K562 (cell line): Measurements from ENCODE around the gene CARMIL3. TPM values are rescaled to one million over a fixed set of nuclear protein-coding genes. Genes with fewer than 3 reads are reported as not detected.

Source experiments
- FOXA1 ChIP-seq: fragments of 450-650 bp; IDR thresholded peaks from 2 replicates; pipeline ENCODE4 v1.6.1; 2016; ENCODE audit warnings: mild to moderate bottlenecking, borderline replicate concordance
- FOXP1 ChIP-seq: sonication (generic); formaldehyde crosslinking; IDR thresholded peaks from 2 replicates; pipeline ENCODE4 v1.8.0; 2022; ENCODE audit warnings: mild to moderate bottlenecking, missing genetic modification reagents
- PCBP1 ChIP-seq: fragments of 200-400 bp; formaldehyde crosslinking; IDR thresholded peaks from 2 replicates; pipeline ENCODE4 v1.6.1; 2018; ENCODE audit warnings: mild to moderate bottlenecking, low read depth, low read length; ENCODE audit not compliant: poor library complexity, severe bottlenecking
- PCBP2 ChIP-seq: fragments of 200-400 bp; formaldehyde crosslinking; IDR thresholded peaks from 2 replicates; pipeline ENCODE4 v1.6.1; 2018; ENCODE audit warnings: low read length, low read depth, mild to moderate bottlenecking, moderate library complexity; ENCODE audit not compliant: poor library complexity, severe bottlenecking
- TOE1 ChIP-seq, 2 experiments: fragments of 450-650 bp in 1 of 2; sonication (generic) in 1 of 2; formaldehyde crosslinking in 1 of 2; IDR thresholded peaks; 2 replicates each; pipeline versions ENCODE4 v1.7.1 to v1.8.0; 2016 to 2022; ENCODE audit warnings: borderline replicate concordance in 2 of 2, mild to moderate bottlenecking in 2 of 2, antibody characterized with exemption in 1 of 2, inconsistent platforms in 1 of 2, low read depth in 1 of 2, missing genetic modification reagents in 1 of 2, moderate library complexity in 1 of 2
- YY1 ChIP-seq, 3 experiments: IDR thresholded peaks; 2 replicates each; pipeline ENCODE4 v1.6.1; 2011; ENCODE audit warnings: low read length in 2 of 3, mild to moderate bottlenecking in 2 of 3, moderate library complexity in 2 of 3, borderline replicate concordance in 1 of 3, control low read depth in 1 of 3, low read depth in 1 of 3; ENCODE audit not compliant: insufficient read depth in 3 of 3, insufficient replicate concordance in 2 of 3, control insufficient read depth in 1 of 3, insufficient read length in 1 of 3; ENCODE audit errors: extremely low read depth in 1 of 3
- ZBTB40 ChIP-seq, 2 experiments: fragments of 450-650 bp in 1 of 2; sonication (generic) in 1 of 2; formaldehyde crosslinking in 1 of 2; IDR thresholded peaks; 2 replicates each; pipeline versions ENCODE4 v1.7.1 to v1.9.0; 2016 to 2022; ENCODE audit warnings: inconsistent platforms in 1 of 2, mild to moderate bottlenecking in 1 of 2, missing genetic modification reagents in 1 of 2
- ZBTB49 ChIP-seq: sonication (generic); formaldehyde crosslinking; IDR thresholded peaks from 2 replicates; pipeline ENCODE4 v1.8.0; 2022; ENCODE audit warnings: missing genetic modification reagents, mild to moderate bottlenecking, borderline replicate concordance
- ZNF24 ChIP-seq: fragments of 450-650 bp; IDR thresholded peaks from 2 replicates; pipeline ENCODE4 v1.6.1; 2016
- ZNF511 ChIP-seq: sonication (generic); formaldehyde crosslinking; IDR thresholded peaks from 2 replicates; pipeline ENCODE4 v1.8.0; 2022; ENCODE audit warnings: mild to moderate bottlenecking, missing genetic modification reagents
- polyA plus RNA-seq, 8 experiments: library from polyadenylated mRNA; depleted of rRNA in 4 of 8; stranded (reverse) in 5 of 8; unstranded in 3 of 8; fragments of >200 nt; fragmentation: Nextera tagmentation in 2 of 8; fragmentation: Illumina TruSeq in 1 of 8; extraction: Ambion mirVana in 2 of 8; extraction: Trizol in 1 of 8; gene quantifications; 2 replicates each; pipeline versions ENCODE4 v1.2.1 to v1.2.3, GENCODE V29; 2011 to 2014; ENCODE audit warnings: inconsistent platforms in 1 of 8, missing spikeins in 1 of 8
- total RNA-seq, 7 experiments: library from RNA; depleted of rRNA in 6 of 7; stranded (reverse); fragments of >200 nt in 6 of 7; fragmentation: Illumina TruSeq in 2 of 7; extraction: Trizol in 2 of 7; gene quantifications; 2 replicates each; pipeline versions ENCODE4 v1.2.1 to v1.2.3, GENCODE V29; 2011 to 2021; ENCODE audit warnings: low replicate concordance in 1 of 7

CARMIL3 gene
- total and polyA plus RNA-seq, 9 of the 15 experiments (the other 6 are each of a cell fraction or from before 2014, with no cell fraction given) = 0.01 to 0.11 (median 0.05) TPM; not detected in 5

GRCh38 chr14:24114532-24115421, 63.0 kb downstream of the CARMIL3 start, which contains the start of the genes DCAF11 and NRL (continued):
- TF ChIP-seq ZBTB40 (IDR thresholded peaks at IDR 0.05) (no peak), ZBTB40 (CRISPR knock-in tag; IDR thresholded peaks at IDR 0.05) (no peak), FOXA1 (no peak), FOXP1 (CRISPR knock-in tag) (peak; percentile 86; the same call in 1 of the 2 replicates), TOE1 (IDR thresholded peaks at IDR 0.05; ENCODE audit: borderline replicate concordance) (peak; percentile 77), TOE1 (CRISPR knock-in tag; IDR thresholded peaks at IDR 0.05; ENCODE audit: borderline replicate concordance, low read depth) (no peak), ZBTB49 (no peak), PCBP1 (no peak), ZNF24 (peak; percentile 24; the same call in 1 of the 2 replicates), YY1 (IDR thresholded peaks at IDR 0.05; ENCODE audit: borderline replicate concordance in 1 of 3, control insufficient read depth in 1 of 3, extremely low read depth in 1 of 3, insufficient read depth in 3 of 3, insufficient read length in 1 of 3, insufficient replicate concordance in 2 of 3, low read depth in 1 of 3, low read length in 2 of 3) (peak in 1 of 3 experiments; percentile 72), PCBP2 (no peak), ZNF511 (CRISPR knock-in tag) (peak; percentile 66; the same call in 1 of the 2 replicates)
